ENCODE measurements around the gene PNPLA7.

- TF ChIP-seq POLR2A (IDR thresholded peaks at IDR 0.05) (no peak), POLR2AphosphoS5 (IDR thresholded peaks at IDR 0.05) (no peak)
Measured at GRCh38 chr9:137478613-137478961, 71.6 kb downstream of the PNPLA7 start.

Data from transverse colon (tissue), 3 donors.